Hepatocyte (in vitro differentiated cells): ENCODE measurements around the gene SLC4A3. TPM values are rescaled to one million over a fixed set of nuclear protein-coding genes. Genes with fewer than 3 reads are reported as not detected.

Experiments
- DNase-seq: peaks from one replicate; pipeline ENCODE4 v3.0.0-alpha.2; 2016; ENCODE audit warnings: low spot score
- H2AFZ ChIP-seq: fragments of 200-600 bp; sonication (generic); 2 replicates; pipeline ENCODE4 v1.6.0; 2016; ENCODE audit warnings: antibody characterized with exemption, mild to moderate bottlenecking
- H3K27ac ChIP-seq: fragments of 200-600 bp; sonication (generic); 2 replicates; pipeline ENCODE4 v1.5.1; 2016; ENCODE audit warnings: mild to moderate bottlenecking
- H3K27me3 ChIP-seq: fragments of 200-600 bp; sonication (generic); 2 replicates; pipeline ENCODE4 v1.6.1; 2016
- H3K36me3 ChIP-seq: fragments of 200-600 bp; sonication (generic); replicated peaks from 2 replicates; pipeline ENCODE4 v1.5.1; 2016; ENCODE audit warnings: low read depth; ENCODE audit not compliant: insufficient read depth
- H3K4me1 ChIP-seq: fragments of 200-600 bp; sonication (generic); 2 replicates; pipeline ENCODE4 v1.5.1; 2016; ENCODE audit warnings: mild to moderate bottlenecking, moderate library complexity; ENCODE audit not compliant: insufficient read depth
- H3K4me2 ChIP-seq: fragments of 200-600 bp; sonication (generic); 2 replicates; pipeline ENCODE4 v1.6.0; 2016
- H3K4me3 ChIP-seq: fragments of 200-600 bp; sonication (generic); 2 replicates; pipeline ENCODE4 v1.5.1; 2016; ENCODE audit warnings: mild to moderate bottlenecking
- H3K79me2 ChIP-seq: fragments of 200-600 bp; sonication (generic); 2 replicates; pipeline ENCODE4 v1.6.0; 2017; ENCODE audit warnings: mild to moderate bottlenecking
- H3K9me2 ChIP-seq: fragments of 200-600 bp; sonication (generic); replicated peaks from 2 replicates; pipeline ENCODE4 v1.6.0; 2017; ENCODE audit warnings: mild to moderate bottlenecking; ENCODE audit not compliant: insufficient read depth
- H3K9me3 ChIP-seq: fragments of 200-600 bp; sonication (generic); 2 replicates; pipeline ENCODE4 v1.5.1; 2016; ENCODE audit warnings: low read depth, mild to moderate bottlenecking
- H4K20me1 ChIP-seq: fragments of 200-600 bp; sonication (generic); 2 replicates; pipeline ENCODE4 v1.6.0; 2016; ENCODE audit warnings: mild to moderate bottlenecking; ENCODE audit not compliant: insufficient read depth, poor library complexity, severe bottlenecking
- EZH2 ChIP-seq: fragments of 200-600 bp; sonication (generic); IDR thresholded peaks from 2 replicates; pipeline ENCODE4 v1.6.1; 2016; ENCODE audit warnings: antibody characterized with exemption, mild to moderate bottlenecking, borderline replicate concordance
- EZH2phosphoT487 ChIP-seq: fragments of 200-600 bp; sonication (generic); IDR thresholded peaks from one replicate; pipeline ENCODE4 v1.6.1; 2018; ENCODE audit warnings: antibody characterized with exemption, mild to moderate bottlenecking, low read depth, moderate library complexity; ENCODE audit not compliant: unreplicated experiment, severe bottlenecking
- WGBS: methylation state at CpG from one replicate; pipeline ENCODE4 v1.1.6; 2016; ENCODE audit warnings: low lambda C conversion rate; ENCODE audit errors: missing lambda C conversion rate; 5-methylcytosine and 5-hydroxymethylcytosine counted together
- polyA plus RNA-seq: library from polyadenylated mRNA; unstranded; fragments of >200 nt; fragmentation: Nextera tagmentation; extraction: Ambion mirVana; gene quantifications from 2 replicates; pipeline ENCODE4 v1.2.1, GENCODE V29; 2016
- total RNA-seq: library from RNA; depleted of rRNA; stranded (reverse); fragments of >200 nt; gene quantifications from 2 replicates; pipeline ENCODE4 v1.2.3, GENCODE V29; 2014
- TF ChIP-seq, protein P1 (sequence below): fragments of 200-600 bp; sonication (generic); IDR thresholded peaks from 2 replicates; pipeline ENCODE4 v1.5.1; 2016; ENCODE audit warnings: antibody characterized with exemption, mild to moderate bottlenecking; ENCODE audit not compliant: poor library complexity

Gene SLC4A3
- total and polyA plus RNA-seq, 2 experiments from 2014 or later, result 3.0 to 8.1 TPM

DNA sequence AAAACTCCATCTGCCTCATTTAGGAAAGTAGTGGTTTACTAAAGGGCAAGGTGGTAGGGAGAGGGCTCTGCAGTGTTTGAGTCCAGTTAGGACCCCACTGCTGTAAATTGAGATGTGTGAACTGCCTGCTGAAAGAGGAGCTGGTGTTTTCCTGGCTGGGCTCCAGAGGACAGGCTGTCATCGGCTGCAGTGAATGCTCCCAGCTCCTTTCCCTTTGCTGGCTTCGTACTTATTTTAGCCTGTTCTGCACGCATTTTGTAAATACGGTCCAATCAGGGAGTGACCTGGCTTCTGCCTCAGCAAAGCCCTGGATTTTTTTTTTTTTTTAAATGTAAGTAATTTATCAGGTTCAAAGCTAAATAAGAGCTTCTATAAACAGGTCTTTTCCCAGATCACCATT lies 37.5 kb downstream of the SLC4A3 start:
- no peak overlapping the region for H2AFZ ChIP-seq
- peak; percentile 63 for DNase-seq

DNA sequence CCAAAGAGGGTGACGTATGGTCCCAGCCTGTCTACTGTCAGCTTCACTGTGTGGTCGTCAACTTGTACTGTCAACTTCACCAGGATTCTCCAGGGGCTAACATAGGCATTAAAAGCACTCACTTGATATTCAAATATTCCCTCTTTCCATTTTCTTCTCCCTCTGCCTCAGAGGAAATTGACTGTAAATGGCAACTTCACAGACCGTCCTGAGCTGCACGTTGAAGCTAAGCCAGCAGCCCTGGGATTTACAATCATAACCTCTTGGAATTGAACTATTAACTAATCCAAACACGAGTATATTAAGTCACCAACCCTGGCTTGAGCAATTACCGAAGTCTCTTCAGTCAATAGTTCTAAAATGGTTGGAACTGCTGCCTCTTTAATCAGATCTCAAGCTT lies 38.5 kb downstream of the SLC4A3 start:
- H3K4me2 ChIP-seq, result no peak overlapping the region
- 80% methylated on average over 6 of the region's 6 CpGs for WGBS
- peaks cover 9% of the 10 kb centered on the region for H3K4me1 ChIP-seq
- no peak for DNase-seq
- no peaks in the 10 kb centered on the region for H3K9me3 ChIP-seq
- H3K36me3 ChIP-seq, result no peaks in the 10 kb centered on the region
- H3K27me3 ChIP-seq, result no peaks in the 10 kb centered on the region
- H2AFZ ChIP-seq, result no peak overlapping the region
- no peak overlapping the region for H3K4me3 ChIP-seq
- H3K27ac ChIP-seq, result no peak overlapping the region
- TF ChIP-seq EZH2 (no peak), EZH2phosphoT487 (no peak)
- TF ChIP-seq, protein P1, sequence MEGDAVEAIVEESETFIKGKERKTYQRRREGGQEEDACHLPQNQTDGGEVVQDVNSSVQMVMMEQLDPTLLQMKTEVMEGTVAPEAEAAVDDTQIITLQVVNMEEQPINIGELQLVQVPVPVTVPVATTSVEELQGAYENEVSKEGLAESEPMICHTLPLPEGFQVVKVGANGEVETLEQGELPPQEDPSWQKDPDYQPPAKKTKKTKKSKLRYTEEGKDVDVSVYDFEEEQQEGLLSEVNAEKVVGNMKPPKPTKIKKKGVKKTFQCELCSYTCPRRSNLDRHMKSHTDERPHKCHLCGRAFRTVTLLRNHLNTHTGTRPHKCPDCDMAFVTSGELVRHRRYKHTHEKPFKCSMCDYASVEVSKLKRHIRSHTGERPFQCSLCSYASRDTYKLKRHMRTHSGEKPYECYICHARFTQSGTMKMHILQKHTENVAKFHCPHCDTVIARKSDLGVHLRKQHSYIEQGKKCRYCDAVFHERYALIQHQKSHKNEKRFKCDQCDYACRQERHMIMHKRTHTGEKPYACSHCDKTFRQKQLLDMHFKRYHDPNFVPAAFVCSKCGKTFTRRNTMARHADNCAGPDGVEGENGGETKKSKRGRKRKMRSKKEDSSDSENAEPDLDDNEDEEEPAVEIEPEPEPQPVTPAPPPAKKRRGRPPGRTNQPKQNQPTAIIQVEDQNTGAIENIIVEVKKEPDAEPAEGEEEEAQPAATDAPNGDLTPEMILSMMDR, result no peak
- H3K79me2 ChIP-seq, result no peaks in the 10 kb centered on the region
- H3K9me2 ChIP-seq, result no peaks in the 10 kb centered on the region
- no peaks in the 10 kb centered on the region for H4K20me1 ChIP-seq

More for the DNA sequence above, 37.5 kb downstream of the SLC4A3 start:
- H3K4me3 ChIP-seq, result no peak overlapping the region
- no peak overlapping the region for H3K4me2 ChIP-seq
- no peaks in the 10 kb centered on the region for H3K36me3 ChIP-seq
- H3K4me1 ChIP-seq, result peaks cover 9% of the 10 kb centered on the region
- no peaks in the 10 kb centered on the region for H3K79me2 ChIP-seq
- no peak overlapping the region for H3K27ac ChIP-seq
- H3K9me2 ChIP-seq, result no peaks in the 10 kb centered on the region
- H3K27me3 ChIP-seq, result no peaks in the 10 kb centered on the region
- TF ChIP-seq, protein P1, result no peak
- TF ChIP-seq EZH2, result no peak
- TF ChIP-seq EZH2phosphoT487, result no peak
- H4K20me1 ChIP-seq, result no peaks in the 10 kb centered on the region
- no peaks in the 10 kb centered on the region for H3K9me3 ChIP-seq
- WGBS, result 66% methylated on average over 4 of the region's 4 CpGs

DNA sequence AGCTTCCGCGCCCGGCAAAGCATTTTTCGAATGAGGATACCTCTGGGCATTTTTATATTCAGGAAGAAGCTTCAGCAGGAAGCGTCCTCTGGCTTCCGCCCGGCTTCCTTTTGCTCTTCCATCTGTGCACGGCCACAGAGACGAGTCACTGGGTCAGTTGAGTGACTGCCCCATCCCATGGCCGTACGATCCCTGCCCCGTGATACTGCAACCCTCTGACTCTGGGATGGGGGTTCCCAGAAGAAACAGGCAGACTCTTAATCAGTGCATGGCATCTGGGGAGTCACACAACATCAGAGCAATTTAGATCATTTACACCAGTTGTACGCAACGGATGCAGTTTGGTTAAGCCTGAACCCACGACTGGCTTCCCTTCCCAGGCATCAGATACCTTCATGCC lies 40.9 kb downstream of the SLC4A3 start:
- TF ChIP-seq, protein P1, result no peak
- TF ChIP-seq EZH2 (no peak), EZH2phosphoT487 (no peak)
- Histone ChIP-seq H3K9me2 (no peaks in the 10 kb centered on the region), H3K4me3 (no peak overlapping the region), H3K27me3 (no peaks in the 10 kb centered on the region), H3K9me3 (no peaks in the 10 kb centered on the region), H3K36me3 (no peaks in the 10 kb centered on the region), H3K4me2 (no peak overlapping the region), H3K27ac (no peak overlapping the region), H2AFZ (no peak overlapping the region), H3K79me2 (no peaks in the 10 kb centered on the region), H3K4me1 (no peaks in the 10 kb centered on the region), H4K20me1 (no peaks in the 10 kb centered on the region)
- 96% methylated on average over 15 of the region's 15 CpGs for WGBS
- no peak for DNase-seq

DNA sequence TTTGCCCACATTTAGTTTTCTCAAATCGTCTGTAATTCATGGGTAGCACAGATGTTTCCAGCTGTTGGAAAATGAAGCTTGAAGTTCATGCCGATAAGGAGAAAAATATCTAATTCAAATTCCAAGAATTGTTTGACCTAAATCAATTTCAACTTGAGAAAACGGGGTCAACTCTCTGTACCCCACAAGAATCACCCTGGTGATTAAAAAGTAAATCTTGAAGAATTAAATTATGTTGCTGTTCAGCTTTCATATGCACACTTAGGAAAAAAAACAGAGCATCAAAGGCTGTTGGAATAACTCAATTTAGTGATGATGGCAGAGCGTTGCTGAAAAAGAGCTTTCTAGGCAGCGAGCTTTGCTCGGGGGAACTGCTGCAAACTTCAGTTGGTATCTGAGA lies 43.0 kb downstream of the SLC4A3 start:
- H3K36me3 ChIP-seq, result no peaks in the 10 kb centered on the region
- no peaks in the 10 kb centered on the region for H3K9me2 ChIP-seq
- no peaks in the 10 kb centered on the region for H3K4me1 ChIP-seq
- H3K9me3 ChIP-seq, result no peaks in the 10 kb centered on the region
- no peak overlapping the region for H3K27ac ChIP-seq
- no peak overlapping the region for H2AFZ ChIP-seq
- H3K79me2 ChIP-seq, result no peaks in the 10 kb centered on the region
- TF ChIP-seq EZH2 (no peak), EZH2phosphoT487 (no peak)
- TF ChIP-seq, protein P1, result no peak
- H3K4me3 ChIP-seq, result no peak overlapping the region
- no peaks in the 10 kb centered on the region for H3K27me3 ChIP-seq
- DNase-seq, result no peak
- no peaks in the 10 kb centered on the region for H4K20me1 ChIP-seq
- H3K4me2 ChIP-seq, result no peak overlapping the region
- 83% methylated on average over 6 of the region's 6 CpGs for WGBS
